Stimulated activated CD8-positive, alpha-beta memory T cell treated with anti-CD3 and anti-CD28 coated beads, Interleukin-2, amount 100 ng/mL, for 1 hour (primary cell): ENCODE measurements around the gene WLS.

ENCODE experiments used
- DNase-seq, 2 donors: peaks; one replicate each; pipeline ENCODE4 v3.0.0-alpha.2; 2020; ENCODE audit warnings: low read depth in 2 of 2

The WLS gene

GRCh38 chr1:68085752-68086151 lies 146.6 kb downstream of the WLS start:
- no peak for DNase-seq

GRCh38 chr1:68083686-68084085 lies 148.6 kb downstream of the WLS start:
- no peak for DNase-seq

GRCh38 chr1:68081775-68082283 lies 150.5 kb downstream of the WLS start:
- no peak for DNase-seq

- DNase-seq, result no peak
Observed at GRCh38 chr1:68078647-68079046, 153.7 kb downstream of the WLS start.
